A549 (cell line): ENCODE data around the gene SFRP2. TPM values are rescaled to one million over a fixed set of nuclear protein-coding genes. Genes with fewer than 3 reads are reported as not detected.

Experiments
- ATAC-seq, 2 experiments: fragments of 200-7000 bp in 1 of 2; fragments of >200 bp in 1 of 2; cut with Nextera tagmentation in 1 of 2; cut with Tn5 transposase in 1 of 2; 3 replicates each; pipeline versions ENCODE4 v1.8.0 to v1.9.1; 2018 to 2020; ENCODE audit warnings: mild to moderate bottlenecking in 1 of 2, moderate library complexity in 1 of 2
- CTCF ChIA-PET: fragments of 300-600 bp; sonication (Branson Sonifier 250); formaldehyde crosslinking; extraction: SDS; loops from one replicate; lab custom pipeline; 2021; ENCODE audit warnings: antibody characterized with exemption, inconsistent platforms; lab: Yijun Ruan, JAX
- POLR2A ChIA-PET: fragments of 350-600 bp; formaldehyde crosslinking; extraction: SDS; loops from one replicate; lab custom pipeline; 2021; ENCODE audit warnings: antibody characterized with exemption, inconsistent platforms; lab: Yijun Ruan, JAX
- DNase-seq, 2 experiments: peaks; one replicate each; pipeline versions ENCODE4 v3.0.0 to v3.0.0-alpha.2; 2011 to 2016; ENCODE audit warnings: low read depth in 1 of 2, low spot score in 1 of 2
- FAIRE-seq: peaks from 2 replicates; lab custom pipeline; 2011; peaks lifted over from hg19 to GRCh38; lab: Jason Lieb, UNC
- H3K27ac ChIP-seq, 2 experiments: fragments of >200 bp; sonication (Bioruptor Twin); formaldehyde crosslinking; 3 replicates each; pipeline ENCODE4 v1.5.1; 2016 to 2017
- H3K4me1 ChIP-seq: fragments of >200 bp; sonication (Bioruptor Twin); formaldehyde crosslinking; 3 replicates; pipeline ENCODE4 v1.6.1; 2016
- H3K4me2 ChIP-seq: fragments of >200 bp; sonication (Bioruptor Twin); formaldehyde crosslinking; 3 replicates; pipeline ENCODE4 v1.6.1; 2016
- H3K4me3 ChIP-seq: fragments of >200 bp; sonication (Bioruptor Twin); formaldehyde crosslinking; 3 replicates; pipeline ENCODE4 v1.5.1; 2016
- H3K9me3 ChIP-seq: fragments of >200 bp; sonication (Bioruptor Twin); formaldehyde crosslinking; 3 replicates; pipeline ENCODE4 v1.6.1; 2016
- CBX2 ChIP-seq: fragments of 200-600 bp; sonication (generic); IDR thresholded peaks from 2 replicates; pipeline ENCODE4 v1.6.1; 2016; ENCODE audit warnings: low read depth, mild to moderate bottlenecking, borderline replicate concordance
- CBX8 ChIP-seq: fragments of 200-600 bp; sonication (generic); IDR thresholded peaks from 2 replicates; pipeline ENCODE4 v1.6.1; 2016
- CEBPB ChIP-seq, 2 experiments: fragments of >200 bp in 1 of 2; sonication (Bioruptor Twin) in 1 of 2; formaldehyde crosslinking in 1 of 2; IDR thresholded peaks; 2 replicates each; pipeline ENCODE4 v1.6.1; 2012 to 2016
- FOSB ChIP-seq: fragments of 250-450 bp; sonication (Bioruptor Pico); IDR thresholded peaks from 2 replicates; pipeline ENCODE4 v1.5.0; 2020; ENCODE audit warnings: mild to moderate bottlenecking, moderate library complexity
- HOXA7 ChIP-seq: fragments of 250-450 bp; sonication (Bioruptor Pico); IDR thresholded peaks from 2 replicates; pipeline ENCODE4 v1.5.0; 2020; ENCODE audit warnings: mild to moderate bottlenecking, moderate library complexity
- HOXB13 ChIP-seq: fragments of 250-450 bp; sonication (Bioruptor Pico); IDR thresholded peaks from 2 replicates; pipeline ENCODE4 v1.5.0; 2020; ENCODE audit warnings: low read depth, mild to moderate bottlenecking, moderate library complexity
- HOXB5 ChIP-seq: fragments of 250-450 bp; sonication (Bioruptor Pico); IDR thresholded peaks from 2 replicates; pipeline ENCODE4 v1.5.0; 2020; ENCODE audit warnings: mild to moderate bottlenecking, moderate library complexity
- JUN ChIP-seq, 2 experiments: fragments of >200 bp; sonication (Bioruptor Twin); formaldehyde crosslinking; IDR thresholded peaks; 2 replicates in 1 of 2; 3 replicates in 1 of 2; pipeline ENCODE4 v1.6.1; 2016 to 2017
- JUNB ChIP-seq: fragments of >200 bp; sonication (Bioruptor Twin); formaldehyde crosslinking; IDR thresholded peaks from 2 replicates; pipeline ENCODE4 v1.6.1; 2016
- KDM1A ChIP-seq: fragments of 200-600 bp; sonication (generic); IDR thresholded peaks from 2 replicates; pipeline ENCODE4 v1.6.1; 2016; ENCODE audit warnings: low read depth, mild to moderate bottlenecking
- MAZ ChIP-seq: fragments of 150-350 bp; IDR thresholded peaks from 2 replicates; pipeline ENCODE4 v1.6.1; 2014; ENCODE audit warnings: antibody characterized with exemption, low read depth, low read length, borderline replicate concordance
- MYC ChIP-seq: IDR thresholded peaks from 2 replicates; pipeline ENCODE4 v1.6.1; 2012; ENCODE audit warnings: mild to moderate bottlenecking, inconsistent platforms, low read length, improper control_type of control experiment, borderline replicate concordance
- NFE2L2 ChIP-seq: fragments of 150-350 bp; conservative IDR thresholded peaks from 2 replicates; pipeline ENCODE4 v1.6.1; 2014; ENCODE audit warnings: low read length
- PHF8 ChIP-seq: fragments of 200-600 bp; sonication (generic); IDR thresholded peaks from 2 replicates; pipeline ENCODE4 v1.6.1; 2016; ENCODE audit warnings: low read depth, mild to moderate bottlenecking, antibody characterized with exemption, moderate library complexity, borderline replicate concordance
- POLR2A ChIP-seq: IDR thresholded peaks from 2 replicates; pipeline ENCODE4 v1.6.1; 2012; ENCODE audit warnings: mild to moderate bottlenecking, low read length
- POLR2AphosphoS2 ChIP-seq: conservative IDR thresholded peaks from 2 replicates; pipeline ENCODE4 v1.6.1; 2012; ENCODE audit warnings: low read length, improper control_type of control experiment, inconsistent platforms
- RAD21 ChIP-seq, 2 experiments: fragments of >200 bp in 1 of 2; sonication (Bioruptor Twin) in 1 of 2; formaldehyde crosslinking in 1 of 2; IDR thresholded peaks in 1 of 2; conservative IDR thresholded peaks in 1 of 2; 2 replicates in 1 of 2; 3 replicates in 1 of 2; pipeline ENCODE4 v1.6.1; 2012 to 2018; ENCODE audit warnings: inconsistent platforms in 1 of 2
- RFX5 ChIP-seq: fragments of 450-650 bp; IDR thresholded peaks from 2 replicates; pipeline ENCODE4 v1.7.1; 2014; ENCODE audit warnings: antibody characterized with exemption, mild to moderate bottlenecking, moderate library complexity
- RNF2 ChIP-seq: fragments of 200-600 bp; sonication (generic); IDR thresholded peaks from 2 replicates; pipeline ENCODE4 v1.6.1; 2016; ENCODE audit warnings: low read depth, mild to moderate bottlenecking, antibody characterized with exemption, moderate library complexity, borderline replicate concordance
- SREBF2 ChIP-seq: fragments of 450-650 bp; IDR thresholded peaks from 2 replicates; pipeline ENCODE4 v1.6.1; 2014; ENCODE audit warnings: mild to moderate bottlenecking, moderate library complexity
- TFCP2L1 ChIP-seq: fragments of 250-450 bp; sonication (Bioruptor Pico); IDR thresholded peaks from 2 replicates; pipeline ENCODE4 v1.5.0; 2021; ENCODE audit warnings: mild to moderate bottlenecking
- ZFP36 ChIP-seq: fragments of 450-650 bp; IDR thresholded peaks from 2 replicates; pipeline ENCODE4 v1.6.1; 2014; ENCODE audit warnings: borderline replicate concordance; ENCODE audit not compliant: partially characterized antibody
- ZNF302 ChIP-seq: fragments of 250-450 bp; sonication (Bioruptor Pico); IDR thresholded peaks from 2 replicates; pipeline ENCODE4 v1.9.0; 2021; ENCODE audit warnings: inconsistent platforms, mild to moderate bottlenecking, moderate library complexity
- WGBS: methylation state at CpG from one replicate; pipeline ENCODE4 v1.1.6; 2017; ENCODE audit errors: missing lambda C conversion rate; 5-methylcytosine and 5-hydroxymethylcytosine counted together
- polyA plus RNA-seq, 4 experiments: library from polyadenylated mRNA; depleted of rRNA in 3 of 4; stranded (reverse); fragments of >200 nt; fragmentation: RNase III in 1 of 4; extraction: RNeasy Plus Mini Kit Qiagen cat#74134 plus additional on column Dnase treatment in 1 of 4; gene quantifications; 2 replicates in 3 of 4; 3 replicates in 1 of 4; pipeline ENCODE4 v1.2.3, GENCODE V29; 2011 to 2017
- TF ChIP-seq, protein P1 (sequence below): fragments of >200 bp; sonication (Bioruptor Twin); formaldehyde crosslinking; IDR thresholded peaks from 2 replicates; pipeline ENCODE4 v1.6.1; 2016
- TF ChIP-seq, protein P2 (sequence below): IDR thresholded peaks from 2 replicates; pipeline ENCODE4 v1.6.1; 2012

SFRP2 gene
- polyA plus RNA-seq, 2 of the 4 experiments (the other 2 are of a cell fraction): not detected

DNA sequence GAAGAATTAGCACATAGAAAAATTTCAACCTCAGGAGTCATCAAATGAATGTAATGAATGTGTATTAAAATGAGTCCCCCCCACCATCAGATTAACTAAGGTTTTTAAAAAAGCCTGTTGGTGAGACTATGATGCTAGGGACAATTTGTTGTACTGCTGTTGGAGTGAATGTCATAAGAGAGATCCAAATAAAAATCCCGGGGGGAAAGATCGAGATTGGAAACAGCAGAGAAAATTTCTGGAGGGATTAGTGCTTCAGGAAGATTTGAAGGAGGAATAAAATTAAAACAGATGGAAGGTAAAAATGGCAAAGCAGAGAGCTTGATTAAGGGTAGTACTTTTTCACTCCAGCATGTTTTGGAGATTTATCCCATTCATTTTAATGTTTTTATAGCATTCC lies 25.9 kb upstream of the SFRP2 start:
- WGBS: 20% methylated on average over 2 of the region's 2 CpGs
- Histone ChIP-seq H3K4me1 (no peaks in the 10 kb centered on the region), H3K27ac (no peak overlapping the region), H3K9me3 (no peaks in the 10 kb centered on the region), H3K4me2 (no peak overlapping the region), H3K4me3 (no peak overlapping the region)
- DNase-seq (no peak), FAIRE-seq (no peak), ATAC-seq (no peak)
- ChIA-PET CTCF (no interaction called here), POLR2A (no interaction called here)
- TF ChIP-seq ZNF302 (no peak), FOSB (CRISPR knock-in tag) (no peak), HOXA7 (CRISPR knock-in tag) (no peak), JUN (IDR thresholded peaks at IDR 0.05) (no peak), SREBF2 (no peak), POLR2AphosphoS2 (no peak), RNF2 (no peak), KDM1A (no peak), RAD21 (conservative IDR thresholded peaks at IDR 0.05 in 1 of 2, IDR thresholded peaks at IDR 0.05 in 1 of 2) (no peak), POLR2A (no peak), TFCP2L1 (CRISPR knock-in tag) (no peak), CBX8 (no peak), NFE2L2 (no peak), MYC (no peak), ZFP36 (no peak), CBX2 (no peak), RFX5 (no peak), MAZ (no peak)
- TF ChIP-seq, protein P1, sequence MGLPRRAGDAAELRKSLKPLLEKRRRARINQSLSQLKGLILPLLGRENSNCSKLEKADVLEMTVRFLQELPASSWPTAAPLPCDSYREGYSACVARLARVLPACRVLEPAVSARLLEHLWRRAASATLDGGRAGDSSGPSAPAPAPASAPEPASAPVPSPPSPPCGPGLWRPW: no peak
- TF ChIP-seq, protein P2, sequence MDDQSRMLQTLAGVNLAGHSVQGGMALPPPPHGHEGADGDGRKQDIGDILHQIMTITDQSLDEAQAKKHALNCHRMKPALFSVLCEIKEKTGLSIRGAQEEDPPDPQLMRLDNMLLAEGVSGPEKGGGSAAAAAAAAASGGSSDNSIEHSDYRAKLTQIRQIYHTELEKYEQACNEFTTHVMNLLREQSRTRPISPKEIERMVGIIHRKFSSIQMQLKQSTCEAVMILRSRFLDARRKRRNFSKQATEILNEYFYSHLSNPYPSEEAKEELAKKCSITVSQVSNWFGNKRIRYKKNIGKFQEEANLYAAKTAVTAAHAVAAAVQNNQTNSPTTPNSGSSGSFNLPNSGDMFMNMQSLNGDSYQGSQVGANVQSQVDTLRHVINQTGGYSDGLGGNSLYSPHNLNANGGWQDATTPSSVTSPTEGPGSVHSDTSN: no peak

DNA sequence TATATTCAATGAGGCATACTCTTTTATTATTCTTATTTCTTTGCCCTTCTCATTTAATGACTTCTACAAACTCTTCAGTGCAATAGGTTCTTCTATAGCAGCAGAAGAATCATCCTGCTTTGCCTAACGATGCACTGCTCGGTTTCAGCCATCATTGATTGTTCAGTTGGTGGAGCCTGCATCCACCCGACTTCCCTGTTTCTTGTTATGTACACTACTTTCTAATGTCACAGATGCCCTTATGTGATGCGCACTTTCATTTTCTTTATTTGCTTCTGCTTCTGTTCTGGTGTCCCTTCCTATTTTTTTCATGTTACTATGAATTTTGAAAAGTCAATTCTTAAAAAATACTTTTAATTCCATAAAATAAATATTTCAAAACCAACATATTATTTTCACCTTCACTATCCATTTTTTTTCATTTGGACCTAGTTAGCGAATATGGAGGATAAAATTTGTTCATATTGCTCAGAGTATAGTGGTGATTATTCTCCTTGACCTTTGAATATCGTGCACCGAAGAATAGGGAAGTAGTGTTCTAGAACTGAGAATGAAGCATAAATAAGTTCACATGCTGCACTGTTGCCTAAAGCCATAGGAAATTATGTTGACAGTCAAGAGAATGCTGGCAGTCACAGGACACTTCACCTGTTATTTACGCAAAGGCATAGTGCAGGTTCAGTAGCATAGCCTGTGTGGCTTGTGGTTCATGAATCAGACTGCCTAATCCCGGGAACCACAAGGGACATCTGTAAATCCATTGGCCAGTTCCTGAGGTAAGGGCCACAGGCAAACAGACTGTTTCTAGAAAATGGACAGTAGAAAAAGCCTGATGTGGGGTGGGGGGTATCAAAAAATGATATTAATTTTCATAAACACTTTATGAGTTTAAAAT lies 21.3 kb upstream of the SFRP2 start:
- DNase-seq (no peak), FAIRE-seq (no peak), ATAC-seq (no peak)
- no peak overlapping the region for H3K27ac ChIP-seq
- H3K9me3 ChIP-seq: no peaks in the 10 kb centered on the region
- no peak overlapping the region for H3K4me3 ChIP-seq
- no peaks in the 10 kb centered on the region for H3K4me1 ChIP-seq
- CTCF ChIA-PET: no interaction called here
- 19% methylated on average over 9 of the region's 9 CpGs for WGBS
- no peak for TF ChIP-seq JUNB
- no peak for TF ChIP-seq ZFP36
- TF ChIP-seq HOXB13 (CRISPR knock-in tag): no peak
- H3K4me2 ChIP-seq: no peak overlapping the region
- POLR2A ChIA-PET: no interaction called here

DNA sequence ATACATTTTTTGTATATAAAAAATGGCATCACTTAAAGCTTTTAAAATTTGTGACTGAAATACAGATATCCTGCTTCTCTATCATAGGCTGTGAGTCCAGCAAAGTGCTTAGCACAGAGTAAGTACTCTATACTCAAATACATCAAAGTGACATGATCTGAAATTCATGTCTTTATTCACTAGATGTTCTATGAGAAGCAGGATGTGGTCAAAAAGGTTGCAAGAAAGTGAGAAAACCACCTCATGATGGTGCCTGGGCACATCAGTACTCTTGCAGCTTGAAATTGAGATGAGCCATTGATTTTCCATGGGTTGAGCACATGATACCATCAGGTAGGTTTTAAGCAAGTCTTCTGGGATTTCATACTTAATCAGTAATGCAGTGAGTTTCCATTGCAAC lies 20.4 kb upstream of the SFRP2 start:
- no peak for TF ChIP-seq ZFP36
- no peak for TF ChIP-seq CBX2
- no peak for TF ChIP-seq PHF8
- no peak for TF ChIP-seq SREBF2
- TF ChIP-seq POLR2AphosphoS2: no peak
- TF ChIP-seq HOXB5: no peak
- no peak for TF ChIP-seq CEBPB (IDR thresholded peaks at IDR 0.05)
- no peak for TF ChIP-seq POLR2A
- H3K9me3 ChIP-seq: no peaks in the 10 kb centered on the region
- H3K27ac ChIP-seq: no peak overlapping the region
- H3K4me2 ChIP-seq: no peak overlapping the region
- H3K4me1 ChIP-seq: no peaks in the 10 kb centered on the region
- no peak for ATAC-seq
- ChIA-PET POLR2A (no interaction called here), CTCF (no interaction called here)
- H3K4me3 ChIP-seq: no peak overlapping the region
- FAIRE-seq: no peak
- DNase-seq: no peak
